Stimulated activated CD8-positive, alpha-beta memory T cell treated with anti-CD3 and anti-CD28 coated beads, Interleukin-15, amount 100 ng/mL, for 48 hours (primary cell): Measurements from ENCODE around the gene ANKRD13A.
"Not testable (repeated sequence)": the region's sequence is repeated elsewhere in the genome, so short reads cannot be mapped to it uniquely, and the experiment has no call there.

Experiments
- DNase-seq, 2 donors: peaks; one replicate each; pipeline ENCODE4 v3.0.0-alpha.2; 2020; ENCODE audit warnings: low read depth in 2 of 2

The ANKRD13A gene

DNA sequence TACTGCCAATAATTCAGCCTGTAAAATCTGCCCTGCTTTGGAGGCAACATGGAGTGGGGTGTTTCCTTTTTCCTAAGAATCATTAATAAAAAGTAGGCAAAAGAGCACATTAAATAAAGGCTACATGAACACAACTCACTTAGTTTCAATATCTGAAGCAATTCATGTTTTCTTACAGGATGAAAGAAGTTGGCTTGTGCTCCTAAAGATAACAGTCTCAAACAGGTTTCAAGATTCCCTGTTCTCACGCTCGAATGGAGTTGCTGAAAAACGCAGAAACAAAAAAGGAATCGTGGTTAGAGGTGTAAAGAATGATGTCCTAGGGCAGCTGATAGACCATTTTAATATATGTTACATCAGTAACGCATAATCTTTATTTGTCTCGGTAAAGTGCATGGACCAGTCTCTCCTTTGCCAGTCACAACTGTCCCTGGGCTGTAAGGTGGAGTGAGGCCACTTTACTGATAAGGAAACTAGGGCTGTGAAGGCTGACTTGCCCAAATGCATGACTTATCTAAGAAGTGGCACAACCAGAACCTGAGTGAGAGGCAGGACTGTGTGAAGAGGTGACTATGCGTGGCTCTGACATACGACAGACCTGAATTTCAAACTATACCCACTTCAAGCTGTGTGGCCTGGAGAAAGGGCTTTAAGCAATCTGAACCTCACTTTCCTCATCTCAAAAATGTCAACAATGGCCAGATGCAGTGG is 15.6 kb upstream of the ANKRD13A start:
- no peak for DNase-seq

DNA sequence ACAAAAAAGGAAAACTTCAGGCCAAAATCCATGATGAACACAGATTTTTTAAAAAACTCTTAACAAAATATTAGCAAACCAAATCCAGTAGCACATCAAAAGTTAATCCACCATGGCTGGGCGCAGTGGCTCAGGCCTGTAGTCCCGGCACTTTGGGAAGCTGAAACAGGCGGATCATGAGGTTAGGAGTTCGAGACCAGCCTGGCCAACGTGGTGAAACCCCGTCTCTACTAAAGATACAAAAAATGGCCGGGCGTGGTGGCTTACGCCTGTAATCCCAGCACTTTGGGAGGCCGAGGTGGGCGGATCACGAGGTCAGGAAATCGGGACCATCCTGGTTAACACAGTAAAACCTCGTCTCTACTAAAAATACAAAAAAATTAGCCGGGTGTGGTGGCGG is 13.0 kb upstream of the ANKRD13A start:
- not testable (repeated sequence) for DNase-seq

DNA sequence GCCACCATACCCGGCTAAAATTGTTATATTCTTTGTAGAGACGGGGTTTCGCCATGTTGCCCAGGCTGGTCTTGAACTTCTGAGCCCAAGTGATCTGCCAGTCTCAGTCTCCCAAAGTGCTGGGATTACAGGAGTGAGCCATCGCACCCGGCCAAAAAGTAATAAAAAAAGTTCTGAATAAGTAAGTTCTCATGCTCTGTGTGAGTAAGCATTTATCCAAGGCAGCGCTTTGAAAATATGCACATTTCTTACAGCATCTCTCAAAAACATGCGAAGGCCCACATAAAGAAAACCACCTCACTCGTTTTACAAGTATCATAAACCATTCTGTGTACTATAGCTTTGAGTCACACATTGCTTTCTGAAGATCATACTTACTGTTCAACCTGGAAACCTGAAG is 11.6 kb upstream of the ANKRD13A start:
- no peak for DNase-seq

DNA sequence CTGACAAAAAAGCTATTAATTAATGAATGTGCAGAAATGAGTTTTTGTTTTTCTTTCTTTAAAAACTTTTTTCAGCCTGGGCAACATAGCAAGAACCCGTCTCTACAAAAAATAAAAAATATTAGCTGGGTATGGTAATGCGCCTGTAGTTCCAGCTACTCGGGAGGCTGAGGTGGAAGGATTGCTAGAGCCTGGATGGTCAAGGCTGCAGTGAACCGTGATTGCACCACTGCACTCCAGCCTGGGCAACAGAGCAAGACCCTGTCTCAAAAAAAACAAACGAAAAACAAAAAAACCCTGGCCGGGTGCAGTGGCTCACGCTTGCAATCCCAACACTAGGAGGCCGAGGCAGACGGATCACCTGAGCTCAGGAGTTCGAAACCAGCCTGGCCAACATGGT is 11.0 kb upstream of the ANKRD13A start:
- no peak for DNase-seq

DNA sequence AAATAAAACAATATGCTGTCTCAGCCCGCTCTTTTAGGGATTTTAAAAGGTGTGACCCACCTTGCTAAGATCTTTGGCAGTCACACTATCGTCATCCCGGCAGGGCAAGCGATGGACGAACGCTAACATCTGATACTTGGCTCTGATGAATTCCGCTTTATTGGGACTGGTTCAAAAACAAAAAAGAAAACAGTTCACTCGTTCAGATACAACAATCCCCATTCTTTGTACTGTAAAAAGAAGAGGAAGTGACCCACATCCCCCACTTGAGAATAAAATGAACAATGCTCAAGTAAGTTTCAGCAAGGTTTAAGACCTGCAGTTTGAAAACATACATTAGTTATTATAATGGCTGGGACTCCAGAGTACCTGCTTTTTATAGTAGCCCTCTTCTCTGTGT is 10.3 kb upstream of the ANKRD13A start:
- DNase-seq = no peak

DNA sequence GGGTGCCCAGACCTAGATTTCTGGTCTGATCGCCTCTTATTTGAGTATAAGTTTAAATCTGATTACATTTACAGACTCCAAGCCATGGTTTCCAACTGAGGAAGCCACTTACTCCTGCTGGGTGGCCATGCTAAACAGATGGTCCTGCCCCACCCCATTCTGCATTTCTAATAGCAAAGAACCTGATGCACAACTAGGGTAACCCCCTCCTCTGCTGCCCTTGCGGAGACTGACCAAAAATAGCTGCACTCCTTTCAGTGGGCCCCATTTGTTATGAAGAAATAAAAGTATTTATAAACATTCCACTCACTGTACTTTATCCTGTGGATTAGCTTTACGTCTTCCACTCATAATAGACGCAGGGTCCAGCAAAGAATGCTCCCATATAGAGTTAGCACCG is 9.8 kb upstream of the ANKRD13A start:
- no peak for DNase-seq

DNA sequence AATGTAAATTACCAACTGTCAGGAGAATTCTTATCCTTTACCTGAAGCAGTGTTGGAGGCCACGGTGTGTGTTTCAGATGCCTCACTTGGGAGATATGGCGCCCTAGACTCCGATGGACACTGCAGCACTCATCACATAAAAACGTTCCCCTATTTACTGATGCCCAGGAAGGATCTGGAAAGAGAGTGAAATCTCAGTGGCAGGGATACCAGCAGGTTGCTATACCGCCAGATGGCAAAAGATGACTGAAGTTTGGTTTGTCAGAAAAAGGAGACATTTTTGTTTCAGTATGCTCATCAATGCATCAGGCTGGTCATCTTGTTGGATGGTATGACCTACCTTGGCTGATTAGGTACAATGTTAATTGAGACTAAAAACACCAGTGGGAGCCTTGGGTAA is 7.6 kb upstream of the ANKRD13A start:
- no peak for DNase-seq

DNA sequence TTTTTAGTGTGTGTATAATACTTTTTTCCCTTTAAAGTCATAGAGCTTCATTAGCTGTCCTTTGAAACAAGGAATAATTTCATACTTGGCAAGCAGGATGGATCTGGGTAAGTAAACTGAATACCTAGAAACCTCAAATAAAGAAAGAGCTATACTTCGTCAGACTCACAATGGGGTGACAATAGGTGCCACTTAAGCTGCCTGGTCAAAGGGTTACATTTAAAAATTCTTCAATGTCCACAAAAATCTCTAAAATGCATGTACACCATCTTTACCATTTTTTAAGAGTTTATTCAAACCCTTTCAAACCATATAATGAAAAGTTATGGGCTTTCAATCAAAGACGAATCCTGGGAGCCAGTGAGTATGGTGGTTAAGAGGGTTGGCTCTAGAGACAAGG is 6.1 kb upstream of the ANKRD13A start:
- DNase-seq = no peak

DNA sequence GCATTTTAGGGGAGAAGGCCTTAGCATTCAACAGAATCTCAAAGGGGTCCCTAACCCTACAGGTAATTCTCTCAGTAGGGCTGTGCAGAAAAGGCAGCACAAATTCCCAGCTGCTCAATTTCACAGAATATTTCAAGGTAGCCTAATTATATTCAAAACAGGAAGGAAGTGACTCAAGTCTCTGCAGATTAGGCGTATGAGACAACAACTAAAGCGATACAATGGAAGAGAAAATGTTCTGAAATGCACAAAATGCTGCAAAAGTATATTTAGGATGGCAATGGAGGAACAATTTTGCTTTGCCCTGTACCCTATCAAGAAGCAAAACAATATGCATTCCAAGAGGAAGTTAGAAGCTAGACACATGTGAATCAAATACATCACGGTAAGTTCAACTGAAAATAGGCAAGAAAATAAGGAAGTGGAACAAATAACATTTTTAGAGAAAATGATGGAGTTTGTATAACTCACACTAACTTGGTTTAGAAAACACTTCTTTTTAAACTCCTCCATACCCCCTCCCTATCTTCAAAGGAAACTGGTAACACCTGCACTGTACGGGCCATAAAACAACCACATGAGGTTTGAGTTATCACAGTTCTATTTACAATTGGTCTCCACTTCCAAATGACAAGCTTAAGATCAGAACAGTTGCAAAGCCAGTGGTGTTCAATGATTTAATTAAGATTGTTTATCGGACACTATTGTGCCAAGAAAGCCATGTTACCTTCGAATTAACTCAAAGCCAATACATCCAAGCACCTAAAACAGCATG is 4.6 kb upstream of the ANKRD13A start:
- no peak for DNase-seq

DNA sequence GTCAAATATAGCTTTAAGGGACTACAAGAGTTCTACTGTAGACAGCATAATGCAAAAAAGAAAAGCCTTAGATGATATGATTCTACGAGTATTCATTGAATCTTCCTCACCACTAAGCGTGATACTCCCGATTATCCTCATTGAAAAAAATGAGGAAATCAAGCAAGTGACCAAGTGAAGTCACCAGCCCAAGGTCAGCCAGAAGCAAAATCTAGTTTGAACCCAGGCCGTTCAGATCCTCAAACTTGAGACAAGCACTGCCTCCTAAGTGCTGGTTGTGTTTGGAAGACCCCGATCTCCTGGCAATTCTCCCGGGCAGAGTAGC is 3.9 kb upstream of the ANKRD13A start:
- DNase-seq = no peak

DNA sequence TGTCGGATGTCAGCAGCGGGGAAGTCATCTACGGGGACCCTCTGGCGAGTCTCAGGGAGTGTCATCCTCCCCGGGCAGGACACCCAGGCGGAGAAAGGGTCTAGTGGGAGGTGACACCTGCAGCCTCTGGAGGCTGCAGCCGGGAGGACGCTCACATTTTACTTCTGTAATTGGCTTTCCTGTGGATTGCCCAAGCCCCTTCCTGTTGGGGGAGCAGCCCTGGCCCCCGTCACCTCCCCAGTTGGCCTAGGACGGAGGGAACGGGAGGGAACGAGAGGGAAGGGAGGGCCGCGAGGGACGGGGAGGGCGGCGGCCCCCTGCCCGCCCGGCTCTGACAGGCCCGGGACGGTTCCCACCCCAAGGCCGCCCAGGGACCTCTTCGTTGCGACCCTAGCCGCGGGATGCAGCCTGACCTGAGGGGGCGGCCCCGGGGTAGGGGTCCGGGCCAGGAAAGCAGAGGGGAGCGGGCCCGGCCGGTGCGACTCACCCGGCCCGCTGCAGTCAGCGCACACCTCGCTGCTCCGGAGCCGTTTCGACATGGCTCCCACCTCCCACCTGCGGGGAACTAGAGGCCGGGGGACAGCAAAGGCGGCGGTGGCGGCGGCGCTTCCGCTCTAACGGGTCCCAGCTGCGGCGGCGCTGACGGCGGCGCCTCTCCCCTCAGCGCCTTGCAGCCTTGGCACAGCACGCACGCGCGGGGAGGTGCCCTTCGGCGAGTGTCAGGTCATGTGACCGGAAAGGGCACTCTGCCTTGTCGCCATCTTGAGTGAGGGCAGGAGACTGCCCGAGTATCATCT is 3.3 kb upstream of the ANKRD13A start, which contains the start of gene GIT2:
GIT2 (minus strand) TSS at position 683 of the 797 bp plus-strand sequence; CDS start at position 539, 144 bp downstream.
- DNase-seq = peak; percentile 95

DNA sequence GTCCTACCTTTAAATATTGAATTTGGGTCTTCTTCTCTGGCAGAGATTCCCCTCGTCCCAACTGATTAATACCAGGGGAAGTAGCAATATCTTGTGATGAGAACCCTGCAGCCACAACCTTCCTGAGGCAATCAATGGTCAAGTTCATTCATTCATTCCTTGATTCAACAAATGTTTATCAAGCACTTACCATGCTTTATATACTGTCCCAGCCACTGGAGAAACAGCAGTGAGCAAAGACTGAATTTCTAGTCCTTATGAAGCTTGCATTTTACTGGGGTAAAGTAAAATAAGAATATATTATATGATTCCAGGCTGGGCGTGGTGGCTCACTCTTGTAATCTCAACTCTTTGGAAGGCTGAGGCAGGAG is 2.8 kb upstream of the ANKRD13A start:
- DNase-seq = no peak

DNA sequence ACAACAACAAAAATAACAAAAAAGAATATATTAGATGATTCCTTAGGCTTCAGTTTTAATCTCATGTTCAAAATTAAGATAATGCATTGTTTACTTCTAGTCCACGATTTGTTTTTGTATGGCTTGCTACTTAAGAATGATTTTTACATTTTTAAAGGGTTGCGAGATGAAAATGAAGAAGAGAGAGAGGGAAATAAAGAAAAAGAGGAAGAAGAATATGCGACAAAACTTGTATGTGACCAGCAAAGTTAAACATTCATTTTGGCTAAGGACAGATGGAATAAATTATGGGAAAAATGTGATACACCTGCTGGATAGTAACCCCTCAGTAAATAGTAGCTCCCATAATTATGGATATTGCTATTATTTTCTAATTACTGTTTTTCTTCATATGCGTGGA is 1.8 kb upstream of the ANKRD13A start:
- no peak for DNase-seq

DNA sequence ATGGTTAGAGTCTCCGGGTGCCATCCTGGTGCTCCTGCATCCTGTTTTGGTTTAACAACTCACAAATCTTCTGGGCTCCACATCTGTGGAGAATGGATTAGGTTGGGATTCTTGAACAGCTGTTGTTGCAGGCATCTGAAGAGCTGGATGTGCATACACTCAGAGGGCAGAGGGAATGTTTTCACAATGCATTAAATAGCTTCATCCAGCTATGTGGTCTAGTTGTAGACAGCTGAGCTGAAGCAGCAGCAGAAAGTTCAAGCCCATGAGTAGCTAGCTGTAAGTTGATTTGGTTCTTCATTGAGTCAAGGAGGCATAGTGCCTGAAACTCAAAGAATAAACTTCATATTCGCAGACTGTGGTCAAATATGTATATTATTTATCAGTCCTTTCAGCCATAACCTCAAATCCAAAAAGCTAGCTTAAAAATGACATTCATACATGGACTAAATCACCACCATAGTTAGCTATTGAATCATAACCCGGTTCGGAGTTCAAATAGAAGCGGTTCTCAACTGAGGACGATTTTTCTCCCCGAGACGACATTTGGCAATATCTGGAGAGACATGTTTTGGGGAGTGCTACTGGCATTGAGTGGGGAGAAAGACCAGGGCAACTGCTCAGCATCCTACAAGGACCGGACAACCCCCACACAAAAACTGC is 858 bp upstream of the ANKRD13A start:
- DNase-seq = no peak

DNA sequence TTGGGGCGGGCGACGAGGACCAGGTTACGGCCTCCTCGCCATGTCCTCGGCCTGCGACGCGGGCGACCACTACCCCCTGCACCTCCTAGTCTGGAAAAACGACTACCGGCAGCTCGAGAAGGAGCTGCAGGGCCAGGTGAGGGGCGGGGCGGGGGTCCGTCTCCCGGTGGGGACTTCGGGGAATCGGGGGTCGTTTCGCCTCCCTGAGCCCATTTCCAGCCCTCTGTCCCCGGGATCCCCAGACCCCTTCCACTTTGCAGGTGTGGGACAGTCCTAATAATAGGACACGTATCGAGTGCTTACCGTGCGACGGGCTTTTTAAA is 380 bp downstream of the ANKRD13A start:
- DNase-seq = no peak

DNA sequence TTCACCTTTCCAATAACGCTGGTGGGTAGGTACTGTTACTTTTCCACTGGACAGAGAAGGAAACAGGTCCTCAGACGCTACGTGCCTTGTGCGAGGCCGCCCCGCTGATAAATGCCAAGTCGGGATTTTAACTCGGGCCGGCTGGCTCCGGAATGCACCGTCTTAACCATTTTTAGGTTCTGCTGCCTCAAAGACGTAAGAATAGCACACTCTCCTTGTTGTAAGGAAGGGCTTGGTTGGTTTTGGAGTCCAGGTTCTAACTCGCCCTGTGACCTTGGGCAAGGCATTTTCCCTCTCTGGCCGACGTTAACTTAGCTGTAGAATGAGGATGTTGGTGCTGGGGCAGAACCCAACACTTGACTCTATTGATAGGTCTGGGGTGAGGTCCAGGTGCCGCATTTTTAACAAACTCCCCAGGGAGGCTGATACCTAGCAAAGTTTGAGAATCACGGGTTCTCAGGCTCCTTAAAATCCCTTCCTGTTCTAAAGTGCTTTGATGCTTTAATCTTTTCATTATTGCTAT is 814 bp downstream of the ANKRD13A start:
- DNase-seq = no peak

DNA sequence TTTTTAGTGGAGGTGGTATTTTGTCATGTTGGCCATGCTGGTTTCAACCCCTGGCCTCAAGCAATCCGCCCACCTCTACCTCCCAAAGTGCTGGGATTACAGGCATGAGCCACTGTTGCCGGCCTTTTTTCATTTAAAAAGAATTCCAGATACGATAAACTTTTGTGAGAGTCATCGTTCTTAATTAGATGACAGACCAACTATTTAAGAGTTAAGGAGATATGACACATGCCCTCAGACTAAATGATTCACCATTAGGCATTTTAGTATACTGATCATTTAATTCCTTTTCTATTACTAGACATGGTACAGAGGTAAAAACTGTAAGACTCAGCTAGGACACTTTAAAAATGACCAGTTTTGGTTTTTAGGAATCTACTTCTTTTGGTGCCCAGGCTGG is 2.4 kb downstream of the ANKRD13A start:
- DNase-seq = no peak

DNA sequence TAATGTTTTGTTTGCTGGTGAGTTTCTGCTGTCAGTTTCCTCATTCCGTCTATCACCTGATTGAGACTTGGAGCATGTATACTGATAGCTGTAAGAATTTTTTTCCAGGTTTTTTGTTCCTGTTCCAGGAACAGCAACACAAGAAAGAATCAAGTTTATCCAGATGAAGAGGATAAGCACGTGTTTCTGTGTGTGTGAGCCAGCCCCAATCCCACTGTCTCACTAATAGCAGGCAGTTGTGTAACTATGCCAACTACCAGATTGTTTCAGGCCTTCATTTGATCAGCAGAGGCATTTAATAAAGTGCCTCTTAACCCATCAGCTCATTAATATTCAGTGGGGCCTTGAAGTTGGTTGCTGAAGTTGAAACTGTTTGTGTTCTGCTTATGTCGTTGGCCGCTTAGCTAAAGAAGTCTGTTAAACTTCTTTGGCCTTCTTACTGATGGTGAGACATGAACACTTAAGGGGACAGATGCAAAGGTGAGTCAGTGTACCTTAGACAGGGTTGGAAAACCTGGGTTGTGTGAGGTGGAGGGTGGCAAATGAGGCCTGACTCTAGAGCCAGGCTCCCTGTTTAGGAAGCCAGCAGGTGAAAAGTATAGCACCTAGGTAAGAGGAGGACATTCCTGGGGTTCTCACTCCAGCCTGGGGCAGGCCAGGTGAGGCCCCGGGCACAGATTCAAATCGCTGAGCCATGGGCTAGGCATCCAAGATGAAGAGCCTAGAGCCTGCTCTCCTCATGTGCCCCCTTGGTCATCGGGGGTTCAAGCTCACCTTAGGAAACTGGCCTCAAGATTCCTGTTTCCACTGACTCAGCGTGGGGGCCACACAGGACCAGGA is 3.7 kb downstream of the ANKRD13A start:
- DNase-seq = no peak

DNA sequence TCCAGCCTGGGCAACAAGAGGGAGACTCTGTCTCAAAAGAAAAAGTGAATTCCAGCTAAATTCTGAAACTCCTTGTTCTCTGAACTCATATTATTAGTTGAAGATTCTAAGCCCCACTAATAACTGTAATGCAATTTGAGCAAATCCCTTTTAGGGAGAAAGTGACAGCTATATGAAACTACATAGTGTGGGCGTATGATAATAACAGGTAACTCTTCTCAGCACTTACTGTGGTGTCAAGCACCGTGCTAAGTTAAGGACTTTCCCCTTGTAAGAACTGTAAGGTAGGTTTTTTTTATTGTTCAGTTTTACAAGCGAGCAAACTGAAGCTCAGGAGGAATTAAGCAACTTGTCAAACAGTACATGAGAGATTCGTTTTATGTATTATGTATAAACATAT is 5.4 kb downstream of the ANKRD13A start:
- DNase-seq = no peak

DNA sequence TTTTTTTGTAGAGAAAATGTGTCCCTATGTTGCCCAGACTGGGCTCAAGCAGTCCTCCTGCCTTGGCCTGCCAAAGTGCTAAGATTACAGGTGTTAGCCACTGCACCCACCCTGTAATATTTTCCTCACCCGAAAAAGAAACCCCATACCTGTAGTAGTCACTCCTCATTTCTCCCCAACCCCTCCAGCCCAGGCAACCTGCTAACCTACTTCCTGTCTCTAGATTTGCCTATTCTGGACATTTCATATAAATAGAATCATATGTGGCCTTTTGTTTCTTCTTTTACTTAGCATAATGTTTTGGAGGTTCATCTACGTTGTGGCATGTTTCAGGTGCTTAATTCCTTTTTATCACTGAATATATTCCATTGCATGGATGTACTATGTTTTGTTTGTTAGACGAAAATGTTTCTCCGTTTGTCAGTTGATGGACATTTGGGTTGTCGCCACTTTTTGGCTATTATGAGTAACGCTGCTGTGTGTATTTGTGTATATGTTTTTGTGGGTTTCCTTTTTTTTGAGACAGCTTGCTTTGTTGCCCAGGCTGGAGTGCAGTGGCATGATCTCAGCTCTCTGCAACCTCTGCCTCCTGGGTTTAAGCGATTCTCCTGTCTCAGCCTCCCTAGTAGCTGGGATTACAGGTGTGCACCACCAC is 6.2 kb downstream of the ANKRD13A start:
- no peak for DNase-seq

DNA sequence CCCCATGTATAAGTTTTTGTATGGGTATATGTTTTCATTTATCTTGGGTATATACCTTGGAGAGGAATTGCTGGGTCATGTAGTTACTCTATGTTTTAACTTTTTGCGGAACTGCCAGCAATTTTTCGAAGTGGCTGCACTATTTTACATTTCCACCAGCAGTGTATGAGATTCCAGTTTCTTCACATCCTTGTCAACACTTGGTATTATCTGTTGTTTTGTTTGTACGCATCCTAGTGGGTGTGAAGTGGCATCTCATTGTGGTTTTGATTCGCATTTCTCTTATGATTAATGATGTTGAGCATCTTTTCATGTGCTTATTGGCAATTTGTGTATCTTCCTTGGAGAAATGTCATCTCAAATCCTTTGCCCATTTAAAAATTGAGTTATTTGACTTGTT is 6.9 kb downstream of the ANKRD13A start:
- no peak for DNase-seq
